K562 (cell line): ENCODE results near the gene MEGF11. TPM values are rescaled to one million over a fixed set of nuclear protein-coding genes. Genes with fewer than 3 reads are reported as not detected.
A peak's percentile ranks its signal among the peaks of the same experiment; 100 is the strongest.

Experiments used
- ARHGAP35 ChIP-seq: fragments of 450-650 bp; IDR thresholded peaks from 2 replicates; pipeline ENCODE4 v1.6.1; 2018; ENCODE audit not compliant: partially characterized antibody
- BRD4 ChIP-seq: fragments of 200-600 bp; sonication (generic); IDR thresholded peaks from 2 replicates; pipeline ENCODE4 v1.6.1; 2017; ENCODE audit warnings: inconsistent platforms
- DIDO1 ChIP-seq: fragments of 450-650 bp; IDR thresholded peaks from 2 replicates; pipeline ENCODE4 v1.6.1; 2016; ENCODE audit warnings: low read depth, missing biosample characterization, missing genetic modification characterization
- HES1 ChIP-seq: fragments of 450-650 bp; IDR thresholded peaks from 2 replicates; pipeline ENCODE4 v1.6.1; 2016; ENCODE audit warnings: low read depth, mild to moderate bottlenecking, moderate library complexity
- HEY1 ChIP-seq: fragments of 250-450 bp; sonication (Bioruptor Pico); IDR thresholded peaks from 2 replicates; pipeline ENCODE4 v1.5.0; 2020; ENCODE audit warnings: mild to moderate bottlenecking, moderate library complexity, borderline replicate concordance
- HIVEP1 ChIP-seq: fragments of 250-450 bp; sonication (Bioruptor Pico); IDR thresholded peaks from 2 replicates; pipeline ENCODE4 v1.4.0; 2020; ENCODE audit warnings: mild to moderate bottlenecking
- ILF3 ChIP-seq: fragments of 450-650 bp; IDR thresholded peaks from 2 replicates; pipeline ENCODE4 v1.6.1; 2018; ENCODE audit warnings: antibody characterized with exemption, mild to moderate bottlenecking, moderate library complexity, borderline replicate concordance
- KDM2B ChIP-seq: fragments of 250-450 bp; sonication (Bioruptor Pico); IDR thresholded peaks from 2 replicates; pipeline ENCODE4 v1.8.0; 2021; ENCODE audit warnings: mild to moderate bottlenecking, moderate library complexity
- L3MBTL2 ChIP-seq: fragments of 450-650 bp; IDR thresholded peaks from 2 replicates; pipeline ENCODE4 v1.6.1; 2016; ENCODE audit warnings: mild to moderate bottlenecking, moderate library complexity
- NR2C1 ChIP-seq, 2 experiments: fragments of 450-650 bp; IDR thresholded peaks; 2 replicates each; pipeline ENCODE4 v1.6.1; 2017; ENCODE audit warnings: mild to moderate bottlenecking in 2 of 2, antibody characterized with exemption in 1 of 2, inconsistent platforms in 1 of 2, missing compliant biosample characterization in 1 of 2, missing genetic modification characterization in 1 of 2
- RNF2 ChIP-seq: sonication (generic); IDR thresholded peaks from 2 replicates; pipeline ENCODE4 v1.6.1; 2016
- SLC30A9 ChIP-seq: fragments of 250-450 bp; sonication (Bioruptor Pico); IDR thresholded peaks from 2 replicates; pipeline ENCODE4 v1.8.0; 2022; ENCODE audit warnings: mild to moderate bottlenecking, moderate library complexity
- TAL1 ChIP-seq: fragments of 450-650 bp; IDR thresholded peaks from 2 replicates; pipeline ENCODE4 v1.6.1; 2016; ENCODE audit warnings: mild to moderate bottlenecking
- TCF15 ChIP-seq: fragments of 250-450 bp; sonication (Bioruptor Pico); IDR thresholded peaks from 2 replicates; pipeline ENCODE4 v1.8.0; 2022; ENCODE audit warnings: moderate library complexity, mild to moderate bottlenecking, inconsistent platforms
- TCF7 ChIP-seq: sonication (generic); IDR thresholded peaks from 2 replicates; pipeline ENCODE4 v1.6.1; 2016; ENCODE audit warnings: antibody characterized with exemption, borderline replicate concordance
- TCFL5 ChIP-seq: fragments of 250-450 bp; sonication (Bioruptor Pico); conservative IDR thresholded peaks from 2 replicates; pipeline ENCODE4 v1.6.1; 2021; ENCODE audit warnings: mild to moderate bottlenecking, moderate library complexity, matching md5 sums
- U2AF2 ChIP-seq: fragments of 200-400 bp; formaldehyde crosslinking; optimal IDR thresholded peaks from 2 replicates; pipeline ENCODE3; 2017; ENCODE audit warnings: low read depth, mild to moderate bottlenecking, low read length
- ZBTB2 ChIP-seq: fragments of 450-650 bp; IDR thresholded peaks from 2 replicates; pipeline ENCODE4 v1.6.1; 2016; ENCODE audit warnings: antibody characterized with exemption
- ZNF146 ChIP-seq: IDR thresholded peaks from one replicate; pipeline ENCODE4 v1.6.1; 2018; ENCODE audit warnings: missing compliant biosample characterization; ENCODE audit not compliant: unreplicated experiment
- ZNF174 ChIP-seq: fragments of 250-450 bp; sonication (Bioruptor Pico); IDR thresholded peaks from 2 replicates; pipeline ENCODE4 v1.4.0; 2020; ENCODE audit warnings: mild to moderate bottlenecking
- ZNF175 ChIP-seq: fragments of 200-800 bp; sonication (Bioruptor generic); IDR thresholded peaks from 2 replicates; pipeline ENCODE4 v1.6.1; 2016; ENCODE audit warnings: low read depth, mild to moderate bottlenecking, missing genetic modification characterization, missing compliant biosample characterization
- ZNF3 ChIP-seq: fragments of 250-450 bp; sonication (Bioruptor Pico); IDR thresholded peaks from 2 replicates; pipeline ENCODE4 v1.5.0; 2021; ENCODE audit warnings: mild to moderate bottlenecking, moderate library complexity
- ZNF398 ChIP-seq: fragments of 250-450 bp; sonication (Bioruptor Pico); IDR thresholded peaks from 2 replicates; pipeline ENCODE4 v1.8.0; 2021; ENCODE audit warnings: moderate library complexity, mild to moderate bottlenecking, inconsistent platforms
- ZNF444 ChIP-seq: fragments of 250-450 bp; sonication (Bioruptor Pico); IDR thresholded peaks from 2 replicates; pipeline ENCODE4 v1.4.0; 2020; ENCODE audit warnings: mild to moderate bottlenecking, moderate library complexity
- ZNF589 ChIP-seq: fragments of 200-800 bp; sonication (Bioruptor generic); IDR thresholded peaks from 2 replicates; pipeline ENCODE4 v1.6.1; 2016; ENCODE audit warnings: low read depth, missing genetic modification characterization, missing compliant biosample characterization
- polyA plus RNA-seq, 8 experiments: library from polyadenylated mRNA; depleted of rRNA in 4 of 8; stranded (reverse) in 5 of 8; unstranded in 3 of 8; fragments of >200 nt; fragmentation: Nextera tagmentation in 2 of 8; fragmentation: Illumina TruSeq in 1 of 8; extraction: Ambion mirVana in 2 of 8; extraction: Trizol in 1 of 8; gene quantifications; 2 replicates each; pipeline versions ENCODE4 v1.2.1 to v1.2.3, GENCODE V29; 2011 to 2014; ENCODE audit warnings: inconsistent platforms in 1 of 8, missing spikeins in 1 of 8
- total RNA-seq, 7 experiments: library from RNA; depleted of rRNA in 6 of 7; stranded (reverse); fragments of >200 nt in 6 of 7; fragmentation: Illumina TruSeq in 2 of 7; extraction: Trizol in 2 of 7; gene quantifications; 2 replicates each; pipeline versions ENCODE4 v1.2.1 to v1.2.3, GENCODE V29; 2011 to 2021; ENCODE audit warnings: low replicate concordance in 1 of 7

MEGF11 gene
- total and polyA plus RNA-seq, 9 of the 15 experiments (the other 6 are each of a cell fraction or from before 2014, with no cell fraction given), result 0.06 to 0.23 (median 0.20) TPM; not detected in 6

DNA sequence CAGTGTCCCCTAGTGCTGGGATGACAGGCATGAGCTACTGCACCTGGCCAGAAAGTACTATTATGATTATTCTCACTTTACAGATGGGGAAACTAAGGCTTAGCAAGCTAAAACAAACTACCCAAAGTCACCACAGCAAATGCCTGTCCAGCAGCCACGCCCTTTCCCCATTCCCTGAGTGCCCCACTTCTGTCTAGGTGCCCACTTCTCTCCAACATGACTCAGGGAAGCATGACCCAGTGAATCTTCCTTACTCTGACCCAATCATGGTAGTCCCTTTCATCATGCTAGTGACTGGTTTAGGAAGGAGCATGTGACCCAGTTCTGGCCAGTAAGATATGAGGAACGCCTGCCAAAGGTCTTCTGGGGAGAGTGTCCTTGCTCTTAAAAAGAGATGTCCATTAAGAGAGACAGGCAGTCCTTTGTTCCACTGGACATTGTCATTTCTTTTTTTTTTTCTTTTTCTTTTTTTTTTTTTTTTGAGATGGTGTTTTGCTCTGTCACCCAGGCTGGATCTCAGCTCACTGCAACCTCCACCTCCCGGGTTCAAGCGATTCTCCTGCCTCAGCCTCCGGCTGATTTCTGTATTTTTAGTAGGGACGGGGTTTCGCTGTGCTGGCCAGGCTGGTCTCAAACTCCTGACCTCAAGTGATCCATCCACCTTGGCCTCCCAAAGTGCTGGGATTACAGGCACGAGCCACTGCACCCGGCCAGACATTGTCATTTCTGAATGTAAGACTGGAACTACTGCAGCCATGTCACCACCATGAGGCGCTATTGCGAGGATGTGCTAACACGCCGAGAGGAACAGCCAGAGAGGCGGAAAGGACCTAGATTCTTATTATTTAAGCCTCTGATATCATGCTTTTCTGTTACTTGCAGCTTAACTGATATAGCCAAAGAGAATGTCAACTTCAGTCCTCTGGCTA lies 19.8 kb downstream of the MEGF11 start (continued):
- TF ChIP-seq TCF7 (no peak), TAL1 (no peak), L3MBTL2 (peak; percentile 31), RNF2 (no peak), ZNF398 (no peak), DIDO1 (no peak), ZNF175 (CRISPR knock-in tag) (0 out of 2 replicates have a peak, but pooled peaks have one; percentile 67), ILF3 (no peak), SLC30A9 (CRISPR knock-in tag) (no peak), HEY1 (no peak), ZBTB2 (no peak), ZNF444 (CRISPR knock-in tag) (no peak), HES1 (no peak), ZNF174 (no peak), ZNF3 (CRISPR knock-in tag) (no peak), TCF15 (CRISPR knock-in tag) (0 out of 2 replicates have a peak, but pooled peaks have one; percentile 42), ZNF146 (no peak), U2AF2 (no peak), ZNF589 (peak; percentile 52; the same call in 1 of the 2 replicates), BRD4 (no peak), HIVEP1 (CRISPR knock-in tag) (no peak), NR2C1 (IDR thresholded peaks at IDR 0.05) (no peak), NR2C1 (tag; IDR thresholded peaks at IDR 0.05) (peak; percentile 66), ARHGAP35 (no peak), TCFL5 (no peak), KDM2B (CRISPR knock-in tag) (no peak)
